ENCODE results near the gene ELMOD1.

The ELMOD1 gene

DNA sequence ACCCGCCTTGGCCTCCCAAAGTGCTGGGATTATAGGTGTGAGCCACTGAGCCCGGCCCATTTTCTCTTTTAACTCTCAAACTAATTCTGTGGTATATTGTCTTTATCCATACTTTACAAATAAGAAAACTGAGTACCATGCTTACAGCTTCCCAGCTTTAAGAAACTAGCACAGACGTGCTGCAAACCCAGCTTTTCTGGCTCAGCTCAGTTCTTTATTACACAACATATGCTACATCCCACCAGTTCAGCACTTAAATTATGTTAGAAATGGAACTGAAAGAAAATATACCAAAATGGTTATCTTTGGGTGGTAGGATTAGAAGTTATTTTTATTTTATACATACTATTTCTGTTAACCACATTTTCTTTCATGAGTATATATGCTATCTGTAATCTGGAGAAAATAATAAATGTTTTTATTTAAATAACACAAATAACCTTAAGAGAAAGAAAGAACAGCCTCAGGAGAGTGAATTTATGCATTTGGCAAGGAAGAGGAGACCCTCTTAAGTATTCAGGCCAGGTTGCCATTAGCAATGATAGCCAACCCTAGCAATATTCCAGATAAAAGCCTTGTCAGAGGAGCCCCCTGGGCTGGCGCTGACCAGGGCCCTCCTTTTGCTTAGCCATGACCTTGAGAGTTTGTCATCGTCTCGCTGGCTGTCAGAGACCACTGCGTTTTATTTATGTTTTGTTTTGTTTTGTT is 87.1 kb downstream of the ELMOD1 start:
- TF ChIP-seq SPI1 (IDR thresholded peaks at IDR 0.05; ENCODE audit: low read depth, low read length), result no peak
- TF ChIP-seq POLR2A (IDR thresholded peaks at IDR 0.05; ENCODE audit: low read depth, low read length), result no peak
- no peak for TF ChIP-seq TAF1 (IDR thresholded peaks at IDR 0.05; ENCODE audit: low read depth, low read length)
- no peak for TF ChIP-seq PAX5 (IDR thresholded peaks at IDR 0.05; ENCODE audit: insufficient read depth, low read length, severe bottlenecking)
- TF ChIP-seq POU2F2 (IDR thresholded peaks at IDR 0.05; ENCODE audit: low read depth, low read length), result no peak
- no peak for TF ChIP-seq POLR2AphosphoS5 (IDR thresholded peaks at IDR 0.05; ENCODE audit: low read depth, low read length)
- FAIRE-seq (no peak), DNase-seq (ENCODE audit: insufficient read length, low spot score) (no peak)

GRCh38 chr11:107678632-107678971 is 87.7 kb downstream of the ELMOD1 start:
- TF ChIP-seq POLR2AphosphoS5 (IDR thresholded peaks at IDR 0.05; ENCODE audit: low read depth, low read length), result no peak
- no peak for TF ChIP-seq POLR2A (IDR thresholded peaks at IDR 0.05; ENCODE audit: low read depth, low read length)
- no peak for TF ChIP-seq TAF1 (IDR thresholded peaks at IDR 0.05; ENCODE audit: low read depth, low read length)
- TF ChIP-seq POU2F2 (IDR thresholded peaks at IDR 0.05; ENCODE audit: low read depth, low read length), result no peak
- TF ChIP-seq PAX5 (IDR thresholded peaks at IDR 0.05; ENCODE audit: insufficient read depth, low read length, severe bottlenecking), result no peak
- no peak for TF ChIP-seq SPI1 (IDR thresholded peaks at IDR 0.05; ENCODE audit: low read depth, low read length)
- FAIRE-seq (no peak), DNase-seq (ENCODE audit: insufficient read length, low spot score) (no peak)

GRCh38 chr11:107679255-107680024 is 88.5 kb downstream of the ELMOD1 start:
- peak; percentile 38 for FAIRE-seq
- TF ChIP-seq TAF1 (IDR thresholded peaks at IDR 0.05; ENCODE audit: low read depth, low read length), result no peak
- no peak for TF ChIP-seq PAX5 (IDR thresholded peaks at IDR 0.05; ENCODE audit: insufficient read depth, low read length, severe bottlenecking)
- no peak for TF ChIP-seq POU2F2 (IDR thresholded peaks at IDR 0.05; ENCODE audit: low read depth, low read length)
- TF ChIP-seq POLR2A (IDR thresholded peaks at IDR 0.05; ENCODE audit: low read depth, low read length), result no peak
- TF ChIP-seq POLR2AphosphoS5 (IDR thresholded peaks at IDR 0.05; ENCODE audit: low read depth, low read length), result no peak
- TF ChIP-seq SPI1 (IDR thresholded peaks at IDR 0.05; ENCODE audit: low read depth, low read length), result no peak
- DNase-seq (ENCODE audit: insufficient read length, low spot score), result no peak

DNA sequence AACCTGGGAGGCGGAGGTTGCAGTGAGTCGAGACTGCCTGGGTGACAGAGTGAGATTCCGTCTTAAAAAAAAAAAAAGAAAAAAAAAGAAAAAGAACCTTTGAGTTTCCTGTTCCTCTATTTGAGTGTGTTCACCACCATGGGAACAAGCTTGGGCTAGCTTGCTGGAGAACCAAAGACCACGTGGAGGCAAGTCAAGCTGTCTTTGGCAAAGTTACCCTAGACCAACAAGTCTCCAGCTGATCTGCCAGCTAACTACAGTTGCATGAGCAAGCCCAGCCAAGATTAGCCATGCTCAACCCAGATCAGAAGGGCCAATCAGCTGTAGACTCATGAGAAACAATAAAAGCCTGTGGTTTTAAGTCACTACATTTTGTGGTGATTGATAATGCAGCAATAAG is 91.2 kb downstream of the ELMOD1 start:
- FAIRE-seq (no peak), DNase-seq (ENCODE audit: insufficient read length, low spot score) (no peak)
- TF ChIP-seq TAF1 (IDR thresholded peaks at IDR 0.05; ENCODE audit: low read depth, low read length), result no peak
- TF ChIP-seq POLR2AphosphoS5 (IDR thresholded peaks at IDR 0.05; ENCODE audit: low read depth, low read length), result no peak
- no peak for TF ChIP-seq PAX5 (IDR thresholded peaks at IDR 0.05; ENCODE audit: insufficient read depth, low read length, severe bottlenecking)
- no peak for TF ChIP-seq POU2F2 (IDR thresholded peaks at IDR 0.05; ENCODE audit: low read depth, low read length)
- TF ChIP-seq SPI1 (IDR thresholded peaks at IDR 0.05; ENCODE audit: low read depth, low read length), result no peak
- TF ChIP-seq POLR2A (IDR thresholded peaks at IDR 0.05; ENCODE audit: low read depth, low read length), result no peak

DNA sequence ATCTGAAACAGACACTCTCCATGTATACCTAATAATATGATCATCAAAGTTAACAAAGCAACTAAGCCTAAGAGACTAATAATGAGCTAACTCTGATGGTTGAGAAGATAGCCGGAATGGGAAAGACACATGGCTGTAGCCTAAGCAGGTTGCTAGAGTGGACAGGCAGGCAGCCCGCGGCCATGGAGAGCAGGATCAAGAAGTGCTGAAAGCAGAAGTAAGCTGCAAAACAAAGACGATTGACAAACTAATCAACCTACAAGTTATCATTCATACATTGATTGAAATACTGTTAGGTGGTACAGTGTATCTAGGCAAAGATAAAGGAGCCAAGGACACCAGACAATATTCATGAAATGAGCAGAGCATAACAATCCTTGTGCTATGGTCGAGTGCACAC is 91.6 kb downstream of the ELMOD1 start:
- FAIRE-seq, result peak; percentile 72

DNA sequence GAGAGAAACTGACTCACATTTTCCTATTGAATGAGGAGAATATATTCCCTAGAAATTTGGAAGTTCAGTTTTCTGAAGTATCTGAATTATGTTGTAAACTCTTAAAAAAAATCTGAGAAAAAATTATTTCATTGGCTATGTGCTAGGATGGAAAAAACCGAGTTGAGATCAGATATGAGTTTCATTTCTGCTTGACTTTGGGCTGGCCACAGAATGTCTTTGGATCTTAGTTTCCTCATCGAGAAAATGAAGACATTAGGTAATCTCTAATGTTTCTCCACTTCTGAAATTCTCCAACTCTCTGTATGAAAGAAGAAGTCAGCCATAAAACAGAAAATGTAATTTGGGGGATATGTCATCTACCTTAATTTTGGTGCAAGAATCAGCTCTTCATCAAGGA is 92.1 kb downstream of the ELMOD1 start:
- FAIRE-seq, result no peak
- no peak for TF ChIP-seq TAF1 (IDR thresholded peaks at IDR 0.05; ENCODE audit: low read depth, low read length)
- no peak for TF ChIP-seq POU2F2 (IDR thresholded peaks at IDR 0.05; ENCODE audit: low read depth, low read length)
- TF ChIP-seq SPI1 (IDR thresholded peaks at IDR 0.05; ENCODE audit: low read depth, low read length), result no peak
- TF ChIP-seq POLR2AphosphoS5 (IDR thresholded peaks at IDR 0.05; ENCODE audit: low read depth, low read length), result no peak
- TF ChIP-seq PAX5 (IDR thresholded peaks at IDR 0.05; ENCODE audit: insufficient read depth, low read length, severe bottlenecking), result no peak
- no peak for TF ChIP-seq POLR2A (IDR thresholded peaks at IDR 0.05; ENCODE audit: low read depth, low read length)
- no peak for DNase-seq (ENCODE audit: insufficient read length, low spot score)

More for the DNA sequence above, 91.6 kb downstream of the ELMOD1 start:
- TF ChIP-seq POLR2A (IDR thresholded peaks at IDR 0.05; ENCODE audit: low read depth, low read length) (no peak), SPI1 (IDR thresholded peaks at IDR 0.05; ENCODE audit: low read depth, low read length) (no peak), TAF1 (IDR thresholded peaks at IDR 0.05; ENCODE audit: low read depth, low read length) (no peak), PAX5 (IDR thresholded peaks at IDR 0.05; ENCODE audit: insufficient read depth, low read length, severe bottlenecking) (no peak), POU2F2 (IDR thresholded peaks at IDR 0.05; ENCODE audit: low read depth, low read length) (no peak), POLR2AphosphoS5 (IDR thresholded peaks at IDR 0.05; ENCODE audit: low read depth, low read length) (no peak)
- no peak for DNase-seq (ENCODE audit: insufficient read length, low spot score)

DNA sequence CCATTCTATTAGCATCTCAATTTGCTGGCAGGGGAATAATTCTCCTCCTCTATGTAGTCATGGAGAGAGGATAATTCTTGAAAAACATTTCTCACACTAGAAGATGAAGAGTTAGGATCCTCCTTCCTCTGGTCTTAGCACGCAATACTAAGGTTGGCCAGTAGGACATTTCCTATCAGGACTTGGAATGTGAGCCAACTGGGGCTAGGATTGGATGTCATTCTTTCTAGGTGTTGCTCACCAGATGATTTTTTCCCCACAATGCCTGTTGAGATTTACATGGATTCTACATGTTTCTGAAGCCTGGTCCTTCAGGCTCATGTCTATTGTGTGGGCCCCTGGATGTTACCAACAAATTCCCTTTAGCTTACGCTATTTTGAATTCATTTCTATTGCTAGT is 92.9 kb downstream of the ELMOD1 start:
- TF ChIP-seq TAF1 (IDR thresholded peaks at IDR 0.05; ENCODE audit: low read depth, low read length) (no peak), SPI1 (IDR thresholded peaks at IDR 0.05; ENCODE audit: low read depth, low read length) (no peak), POLR2A (IDR thresholded peaks at IDR 0.05; ENCODE audit: low read depth, low read length) (no peak), POLR2AphosphoS5 (IDR thresholded peaks at IDR 0.05; ENCODE audit: low read depth, low read length) (no peak), PAX5 (IDR thresholded peaks at IDR 0.05; ENCODE audit: insufficient read depth, low read length, severe bottlenecking) (no peak), POU2F2 (IDR thresholded peaks at IDR 0.05; ENCODE audit: low read depth, low read length) (no peak)
- DNase-seq (ENCODE audit: insufficient read length, low spot score), result no peak
- no peak for FAIRE-seq

DNA sequence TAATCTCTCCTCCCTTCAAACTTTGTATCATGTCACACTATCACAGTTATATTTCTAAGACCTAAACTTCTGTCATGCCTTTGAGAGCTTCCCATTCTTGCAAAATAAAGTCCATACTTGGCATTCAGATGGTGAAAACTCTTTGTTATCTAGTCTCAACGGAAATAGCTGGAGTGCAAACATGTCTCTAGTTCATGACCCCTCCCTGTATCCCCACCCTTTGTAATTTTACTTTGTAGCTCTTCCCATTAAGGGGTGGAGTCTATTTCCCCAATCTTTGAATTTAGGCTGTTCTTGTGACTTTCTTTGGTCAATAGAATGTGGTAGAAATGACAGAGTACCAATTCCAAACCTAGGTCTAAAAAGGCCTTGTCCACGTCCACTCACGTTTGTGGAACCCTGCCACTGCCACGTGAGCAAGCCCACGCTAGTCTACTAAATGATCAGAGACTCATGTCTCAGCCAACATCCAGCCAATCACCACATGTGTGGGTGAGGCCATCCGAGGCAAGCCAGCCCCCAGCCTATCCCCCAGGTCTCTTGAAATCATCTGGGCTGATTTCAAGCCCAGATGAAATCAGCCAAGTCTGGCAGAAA is 97.5 kb downstream of the ELMOD1 start:
- FAIRE-seq, result no peak

More for the DNA sequence above, 97.5 kb downstream of the ELMOD1 start:
- TF ChIP-seq SPI1 (IDR thresholded peaks at IDR 0.05; ENCODE audit: low read depth, low read length) (no peak), POU2F2 (IDR thresholded peaks at IDR 0.05; ENCODE audit: low read depth, low read length) (no peak), POLR2A (IDR thresholded peaks at IDR 0.05; ENCODE audit: low read depth, low read length) (no peak), PAX5 (IDR thresholded peaks at IDR 0.05; ENCODE audit: insufficient read depth, low read length, severe bottlenecking) (no peak), TAF1 (IDR thresholded peaks at IDR 0.05; ENCODE audit: low read depth, low read length) (no peak), POLR2AphosphoS5 (IDR thresholded peaks at IDR 0.05; ENCODE audit: low read depth, low read length) (no peak)
- no peak for DNase-seq (ENCODE audit: insufficient read length, low spot score)
